Activated CD8-positive, alpha-beta memory T cell treated with anti-CD3 and anti-CD28 coated beads for 1 hour (primary cell): ENCODE measurements around the gene DBF4B.

Source experiments
- DNase-seq, 2 donors: peaks; one replicate each; pipeline ENCODE4 v3.0.0-alpha.2; 2020; ENCODE audit warnings: low read depth in 1 of 2; ENCODE audit errors: extremely low read depth in 1 of 2

The DBF4B gene

DNA sequence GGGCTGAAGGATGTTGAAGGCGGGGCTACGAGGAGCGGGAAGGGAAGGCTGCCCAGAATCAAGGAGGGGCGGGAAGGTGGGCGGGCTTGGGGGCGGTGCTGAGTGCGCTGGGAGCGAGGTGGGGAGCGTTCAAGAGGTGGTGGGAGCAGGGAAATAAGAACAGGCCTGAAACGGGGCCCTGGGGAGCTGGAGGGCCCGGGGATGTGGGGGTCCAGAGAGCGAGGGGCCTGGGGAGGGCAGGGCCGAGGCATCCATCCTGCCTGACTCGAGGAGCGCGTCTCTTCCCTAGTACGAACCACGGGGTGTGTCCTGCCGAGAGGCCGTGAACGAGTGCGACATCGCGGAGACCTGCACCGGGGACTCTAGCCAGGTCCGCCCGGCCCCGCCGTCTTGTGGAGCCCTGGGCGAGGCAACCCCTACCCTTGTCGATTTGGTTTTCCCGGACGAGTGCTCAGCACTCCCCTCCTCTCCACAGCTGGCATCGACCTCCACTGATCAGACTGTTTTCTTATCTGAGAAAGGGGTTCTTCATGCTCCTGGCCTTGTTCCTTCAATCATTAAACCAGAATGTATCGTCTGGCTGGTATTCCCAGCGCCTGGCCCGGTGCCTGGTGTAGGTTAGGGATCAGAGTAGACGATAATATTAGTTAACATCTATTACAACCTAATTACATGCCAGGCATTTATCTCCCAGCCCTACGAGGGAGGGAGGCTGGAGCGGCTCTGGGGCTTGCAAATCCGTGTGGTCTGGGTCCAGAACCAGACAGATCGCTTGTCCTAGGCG lies 67.6 kb downstream of the DBF4B start:
- no peak for DNase-seq

DNA sequence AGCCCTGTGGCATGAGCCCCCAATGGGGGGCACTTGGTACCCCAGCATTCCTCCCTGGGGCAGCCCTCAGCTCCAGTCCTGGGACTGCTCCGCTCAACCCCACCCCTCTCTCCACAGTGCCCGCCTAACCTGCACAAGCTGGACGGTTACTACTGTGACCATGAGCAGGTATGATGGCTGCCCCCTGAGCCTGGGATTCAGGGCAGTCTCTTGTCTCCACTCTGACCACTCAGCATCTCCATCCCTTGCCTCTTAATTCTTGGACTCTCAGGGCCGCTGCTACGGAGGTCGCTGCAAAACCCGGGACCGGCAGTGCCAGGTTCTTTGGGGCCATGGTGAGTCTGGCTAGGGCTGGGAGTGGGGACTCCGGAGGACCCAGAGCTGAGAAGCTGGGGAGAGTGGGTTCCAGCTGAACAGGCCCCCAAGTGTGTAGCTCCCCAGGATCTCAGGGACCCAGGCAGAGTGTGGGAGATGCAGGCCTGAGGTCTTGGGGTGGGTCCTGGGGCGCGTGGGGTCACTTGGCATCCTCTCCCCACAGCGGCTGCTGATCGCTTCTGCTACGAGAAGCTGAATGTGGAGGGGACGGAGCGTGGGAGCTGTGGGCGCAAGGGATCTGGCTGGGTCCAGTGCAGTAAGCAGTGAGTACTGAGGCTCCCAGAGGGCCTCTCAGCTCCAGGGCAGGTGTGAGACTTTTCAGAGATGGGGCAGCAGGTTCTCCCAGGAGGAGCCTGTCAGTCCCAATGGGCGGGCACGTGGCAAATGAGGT lies 68.3 kb downstream of the DBF4B start:
- no peak for DNase-seq

DNA sequence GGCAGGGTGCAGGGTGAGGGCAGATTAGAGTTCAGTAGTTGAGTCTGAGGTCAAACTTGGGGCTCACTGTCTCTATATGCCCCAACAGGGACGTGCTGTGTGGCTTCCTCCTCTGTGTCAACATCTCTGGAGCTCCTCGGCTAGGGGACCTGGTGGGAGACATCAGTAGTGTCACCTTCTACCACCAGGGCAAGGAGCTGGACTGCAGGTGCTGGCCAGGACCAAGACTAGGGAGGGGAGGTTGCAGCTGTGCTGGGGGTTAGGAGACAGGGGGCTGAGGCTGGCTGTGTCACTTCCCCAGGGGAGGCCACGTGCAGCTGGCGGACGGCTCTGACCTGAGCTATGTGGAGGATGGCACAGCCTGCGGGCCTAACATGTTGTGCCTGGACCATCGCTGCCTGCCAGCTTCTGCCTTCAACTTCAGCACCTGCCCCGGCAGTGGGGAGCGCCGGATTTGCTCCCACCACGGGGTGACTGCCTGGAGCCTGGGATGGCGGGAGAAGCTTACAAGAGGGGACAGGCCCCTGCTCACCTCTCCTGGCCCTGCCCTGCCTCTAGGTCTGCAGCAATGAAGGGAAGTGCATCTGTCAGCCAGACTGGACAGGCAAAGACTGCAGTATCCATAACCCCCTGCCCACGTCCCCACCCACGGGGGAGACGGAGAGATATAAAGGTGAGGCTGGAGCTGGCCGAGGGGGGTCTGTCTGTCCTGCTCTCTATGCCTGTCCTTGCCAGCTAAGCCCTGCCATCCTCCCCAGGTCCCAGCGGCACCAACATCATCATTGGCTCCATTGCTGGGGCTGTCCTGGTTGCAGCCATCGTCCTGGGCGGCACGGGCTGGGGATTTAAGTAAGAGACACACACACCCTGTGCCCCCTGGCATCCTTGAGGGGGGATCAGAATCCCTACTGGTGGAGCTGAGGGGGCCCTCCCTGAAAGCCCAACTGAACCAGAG lies 69.2 kb downstream of the DBF4B start:
- no peak for DNase-seq

DNA sequence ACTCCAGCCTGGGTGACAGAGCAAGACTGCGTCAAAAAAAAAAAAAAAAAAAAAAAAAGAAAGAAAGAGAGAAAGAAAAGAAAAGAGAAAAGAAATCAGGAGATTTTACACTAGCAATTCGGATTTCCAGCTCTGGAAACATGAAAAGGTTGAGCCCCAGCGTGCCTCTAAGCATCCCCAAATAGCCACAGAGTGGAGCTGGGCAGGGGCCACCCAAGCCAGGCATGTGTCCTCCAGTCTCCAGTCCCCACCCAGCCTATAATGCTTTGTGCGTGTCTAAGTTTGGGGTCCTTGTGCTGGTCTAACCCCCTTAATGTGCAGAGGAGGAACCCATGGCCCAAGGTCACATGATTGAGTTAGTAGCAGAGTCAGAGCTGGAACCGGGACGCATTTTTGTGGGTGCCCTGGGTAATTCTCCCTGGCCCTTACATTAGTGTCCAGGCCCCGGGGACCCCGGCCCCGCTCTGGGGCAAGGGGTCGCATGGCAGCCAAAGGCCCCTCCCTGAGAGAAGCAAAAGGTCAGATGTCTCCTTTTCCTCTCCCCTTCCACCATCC lies 70.3 kb downstream of the DBF4B start:
- no peak for DNase-seq

DNA sequence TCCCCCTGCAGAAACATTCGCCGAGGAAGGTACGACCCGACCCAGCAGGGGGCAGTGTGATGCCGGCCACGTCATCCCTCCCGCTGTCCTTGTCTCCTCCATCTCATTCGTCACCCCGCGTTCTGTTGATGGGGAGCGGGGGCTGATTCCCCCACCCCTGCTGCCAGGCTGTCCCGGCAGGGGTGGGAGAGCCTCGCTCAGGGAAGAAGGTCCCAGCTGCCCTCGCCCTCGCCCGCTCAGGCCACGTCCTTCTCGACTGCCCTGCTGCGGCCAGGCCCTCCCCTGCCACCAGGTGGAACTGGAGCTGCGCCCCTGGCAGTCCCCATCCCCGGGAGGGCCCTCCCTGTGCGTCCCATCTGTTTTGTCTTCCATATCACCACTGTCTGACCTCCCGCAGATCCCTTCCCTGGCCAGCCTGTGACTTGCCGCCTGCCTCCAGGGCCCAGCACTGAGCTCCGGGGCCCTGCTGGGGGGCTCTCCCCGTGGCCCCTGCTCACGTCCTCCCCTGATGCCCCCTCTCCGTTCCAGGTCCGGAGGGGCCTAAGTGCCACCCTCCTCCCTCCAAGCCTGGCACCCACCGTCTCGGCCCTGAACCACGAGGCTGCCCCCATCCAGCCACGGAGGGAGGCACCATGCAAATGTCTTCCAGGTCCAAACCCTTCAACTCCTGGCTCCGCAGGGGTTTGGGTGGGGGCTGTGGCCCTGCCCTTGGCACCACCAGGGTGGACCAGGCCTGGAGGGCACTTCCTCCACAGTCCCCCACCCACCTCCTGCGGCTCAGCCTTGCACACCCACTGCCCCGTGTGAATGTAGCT lies 71.0 kb downstream of the DBF4B start:
- DNase-seq, result peak; percentile 46 to 74

DNA sequence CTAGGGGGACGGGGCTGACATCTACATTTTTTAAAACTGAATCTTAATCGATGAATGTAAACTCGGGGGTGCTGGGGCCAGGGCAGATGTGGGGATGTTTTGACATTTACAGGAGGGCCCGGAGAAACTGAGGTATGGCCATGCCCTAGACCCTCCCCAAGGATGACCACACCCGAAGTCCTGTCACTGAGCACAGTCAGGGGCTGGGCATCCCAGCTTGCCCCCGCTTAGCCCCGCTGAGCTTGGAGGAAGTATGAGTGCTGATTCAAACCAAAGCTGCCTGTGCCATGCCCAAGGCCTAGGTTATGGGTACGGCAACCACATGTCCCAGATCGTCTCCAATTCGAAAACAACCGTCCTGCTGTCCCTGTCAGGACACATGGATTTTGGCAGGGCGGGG lies 71.7 kb downstream of the DBF4B start:
- no peak for DNase-seq

DNA sequence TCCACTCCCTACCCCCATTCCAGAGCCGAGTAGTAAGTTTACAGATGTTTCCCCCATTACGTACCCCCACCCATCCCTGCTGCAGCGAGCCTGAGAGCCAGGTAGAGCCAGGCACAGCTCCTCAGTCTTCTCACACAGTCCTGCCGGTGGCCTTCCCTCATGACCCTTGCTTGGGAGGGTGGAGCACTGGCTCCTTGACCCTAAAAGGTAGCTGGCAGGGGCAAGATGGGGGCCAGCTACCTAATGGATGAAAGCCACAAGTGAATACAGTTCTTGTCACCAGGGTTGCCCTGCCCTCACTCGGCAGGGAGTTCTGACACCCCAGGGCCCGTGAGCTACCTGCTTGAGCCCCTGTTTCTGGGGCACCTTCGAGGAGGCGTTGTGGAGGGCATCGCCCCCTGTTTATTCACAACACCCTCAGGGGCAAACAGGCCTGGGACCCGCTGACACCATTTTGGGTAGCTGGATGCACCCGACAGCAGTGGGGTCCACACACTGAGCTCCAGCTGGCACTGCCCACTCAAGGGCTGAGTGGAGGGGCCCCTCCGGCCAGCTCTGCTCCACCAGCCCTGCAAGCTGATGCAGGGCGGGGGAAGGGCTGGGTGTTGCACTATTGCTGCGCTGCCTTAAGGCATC lies 72.5 kb downstream of the DBF4B start:
- DNase-seq, result no peak

DNA sequence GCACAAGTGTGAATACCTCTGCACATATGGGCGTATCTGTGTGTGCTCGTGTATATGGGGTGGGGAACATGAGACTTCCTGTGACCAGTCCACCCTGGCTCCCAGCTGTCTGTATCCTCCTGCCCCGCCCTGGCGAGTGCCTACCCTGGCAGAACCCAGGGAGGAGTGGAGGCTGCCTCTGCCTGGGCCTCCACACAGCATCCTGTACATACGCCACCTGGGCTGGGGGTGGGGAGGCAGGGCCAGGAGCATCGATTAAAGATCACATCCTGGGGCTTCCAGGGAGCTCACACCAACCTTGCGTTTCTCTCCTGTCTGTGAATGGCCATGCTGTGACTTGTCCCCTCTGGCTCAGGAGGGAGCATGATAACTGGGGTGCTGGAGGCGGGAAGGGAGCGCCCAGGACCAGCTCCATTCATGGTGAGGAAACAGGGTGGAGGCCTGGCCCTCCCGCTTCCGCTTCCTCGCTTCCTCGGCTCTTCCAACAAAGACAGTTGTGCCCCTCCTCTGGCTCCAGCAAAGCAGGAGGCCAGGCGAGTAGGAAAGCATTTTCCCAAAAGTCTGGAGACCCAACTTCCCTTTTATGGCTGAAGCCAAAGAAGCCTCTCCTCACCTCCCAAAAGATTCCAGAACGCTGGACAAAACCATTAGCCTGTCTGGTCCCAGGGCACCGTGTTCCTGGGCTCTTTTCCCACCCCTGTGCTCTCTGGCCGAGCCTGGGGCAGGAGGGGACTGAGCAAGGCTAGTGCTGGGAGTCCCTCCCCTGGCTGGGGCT lies 73.3 kb downstream of the DBF4B start:
- no peak for DNase-seq

DNA sequence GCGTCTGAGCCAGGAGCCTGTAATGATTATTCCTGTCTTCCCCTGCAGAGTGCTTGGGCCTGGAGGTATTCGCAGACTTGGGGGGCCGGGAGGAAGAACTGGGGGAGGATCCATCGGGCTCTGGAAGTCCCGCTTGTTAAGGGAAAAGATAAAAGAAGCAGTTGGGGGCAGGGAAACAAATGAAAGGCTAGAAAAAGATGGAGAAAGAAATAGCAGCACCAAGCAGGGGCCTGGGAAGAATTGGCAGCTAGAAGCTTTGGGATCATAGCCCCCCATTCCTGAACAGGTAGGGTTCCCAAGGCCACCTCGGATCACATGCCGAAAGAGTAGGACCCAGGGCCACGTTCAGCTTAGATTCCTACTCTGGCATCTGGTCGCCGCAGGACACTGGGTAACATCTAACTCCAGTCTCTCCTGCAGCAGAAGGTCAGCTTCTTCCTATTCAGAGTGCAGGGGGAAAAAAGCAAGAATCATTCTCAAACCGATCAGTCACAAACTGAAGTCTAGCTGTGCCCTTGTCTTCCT lies 73.9 kb downstream of the DBF4B start:
- DNase-seq, result no peak

DNA sequence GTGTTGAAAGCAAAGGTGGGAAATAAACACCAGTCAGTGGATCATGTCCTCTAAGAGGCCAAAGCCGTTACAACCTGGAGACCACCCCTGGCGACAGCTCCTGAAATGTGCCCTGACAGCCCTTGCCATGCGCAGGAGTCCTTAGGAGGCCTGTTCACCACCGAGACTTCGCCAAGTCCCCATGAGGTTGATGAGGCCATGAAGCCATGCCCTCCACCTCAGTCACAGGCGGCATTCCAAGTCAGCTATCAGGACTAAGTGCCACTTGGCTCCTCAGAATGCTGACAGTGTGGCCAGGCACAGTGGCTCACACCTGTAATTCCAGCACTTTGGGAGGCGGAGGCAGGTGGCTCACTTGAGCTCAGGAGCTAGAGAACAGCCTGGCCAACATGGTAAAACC lies 77.5 kb downstream of the DBF4B start:
- DNase-seq, result no peak

DNA sequence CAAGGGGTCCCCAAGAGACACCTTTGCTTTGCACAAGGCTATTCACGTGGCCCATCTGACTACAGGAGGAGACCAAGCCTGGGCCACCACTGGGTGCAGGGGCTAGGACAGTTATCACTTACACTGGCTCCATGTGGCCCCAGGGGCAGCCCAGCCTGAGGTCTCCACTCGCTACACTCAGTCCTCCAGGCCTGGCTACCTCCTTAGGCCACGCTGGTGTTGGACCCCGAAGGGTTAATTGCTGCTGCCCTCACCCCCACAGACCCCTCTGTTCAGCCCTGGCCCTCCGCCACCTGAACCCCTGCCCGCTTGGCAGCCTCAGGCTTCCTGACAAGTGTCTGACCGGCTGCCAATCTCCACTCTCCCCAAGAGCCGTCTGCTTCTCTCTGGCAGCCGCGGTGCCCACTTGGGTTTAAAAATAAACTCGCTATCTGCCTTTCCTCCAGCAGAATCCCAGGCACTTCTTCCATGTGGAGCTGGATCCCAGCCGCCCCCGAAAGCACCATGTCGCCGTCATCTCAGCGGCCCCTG lies 78.2 kb downstream of the DBF4B start:
- no peak for DNase-seq

DNA sequence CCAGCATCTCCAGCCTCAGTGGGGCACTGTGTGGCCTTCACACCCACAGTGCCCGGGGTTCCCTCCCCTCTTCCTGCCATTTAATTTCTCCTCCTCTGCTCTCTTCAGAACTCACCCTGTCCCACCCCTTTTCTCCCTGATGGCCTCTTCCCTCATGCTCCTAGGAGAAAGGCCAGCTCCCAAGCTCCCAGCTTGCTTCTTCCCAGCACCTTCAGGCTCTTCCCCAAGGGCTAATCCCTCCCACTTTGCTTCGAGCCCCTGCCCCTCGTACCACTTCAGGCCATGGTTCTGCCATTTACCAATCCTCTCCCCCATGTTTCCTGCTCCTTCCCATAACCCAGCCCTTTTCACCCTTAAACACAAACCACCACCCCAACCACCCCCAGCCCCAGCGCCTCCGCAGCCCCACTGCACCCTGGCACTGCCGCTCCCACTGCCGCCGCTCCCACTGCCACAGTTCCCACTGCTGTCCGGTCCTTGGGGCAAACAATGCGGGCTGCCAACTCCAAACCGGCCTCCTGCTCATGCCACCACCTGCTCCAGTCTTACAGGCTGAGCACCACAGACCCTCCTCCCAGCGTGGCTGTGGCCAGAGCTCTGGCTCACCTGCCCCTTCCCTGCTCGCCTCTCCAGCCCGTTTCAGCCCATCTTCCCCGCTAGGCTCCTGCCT lies 78.9 kb downstream of the DBF4B start:
- no peak for DNase-seq

DNA sequence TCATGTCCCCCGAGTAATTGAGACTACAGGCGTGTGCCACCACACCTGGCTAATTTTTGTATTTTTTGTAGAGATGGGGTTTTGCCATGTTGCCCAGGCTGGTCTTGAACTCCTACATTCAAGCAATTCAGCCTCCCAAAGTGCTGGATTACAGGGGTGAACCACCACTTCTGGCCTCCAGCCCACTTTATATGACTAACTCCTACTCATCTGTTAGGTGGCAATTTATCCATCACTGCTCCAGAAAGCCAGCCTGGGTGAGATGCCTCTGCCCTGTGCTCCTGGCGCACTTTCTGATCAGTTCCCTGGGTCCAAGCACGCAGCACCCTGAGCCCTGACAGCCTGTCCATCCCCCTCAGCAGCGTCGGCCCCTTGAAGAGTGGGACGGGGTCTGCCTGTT lies 79.7 kb downstream of the DBF4B start:
- DNase-seq, result no peak

DNA sequence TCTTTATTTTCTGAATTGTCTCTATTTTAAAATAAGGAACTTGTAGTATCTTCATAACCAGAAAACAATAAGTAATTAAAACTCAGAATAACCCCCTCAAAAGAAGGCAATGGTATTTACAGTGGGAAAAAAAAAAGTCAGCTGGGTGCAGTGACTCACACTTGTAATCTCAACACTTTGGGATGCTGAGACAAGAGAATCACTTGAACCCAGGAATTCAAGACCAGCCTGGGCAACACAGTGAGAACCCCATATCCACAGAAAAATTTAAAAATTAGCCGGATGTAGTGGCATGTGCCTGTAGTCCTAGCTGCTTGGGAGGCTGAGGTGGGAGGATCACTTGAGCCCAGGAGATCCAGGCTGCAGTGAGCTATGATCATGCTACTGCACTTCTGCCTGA lies 83.8 kb downstream of the DBF4B start:
- no peak for DNase-seq

DNA sequence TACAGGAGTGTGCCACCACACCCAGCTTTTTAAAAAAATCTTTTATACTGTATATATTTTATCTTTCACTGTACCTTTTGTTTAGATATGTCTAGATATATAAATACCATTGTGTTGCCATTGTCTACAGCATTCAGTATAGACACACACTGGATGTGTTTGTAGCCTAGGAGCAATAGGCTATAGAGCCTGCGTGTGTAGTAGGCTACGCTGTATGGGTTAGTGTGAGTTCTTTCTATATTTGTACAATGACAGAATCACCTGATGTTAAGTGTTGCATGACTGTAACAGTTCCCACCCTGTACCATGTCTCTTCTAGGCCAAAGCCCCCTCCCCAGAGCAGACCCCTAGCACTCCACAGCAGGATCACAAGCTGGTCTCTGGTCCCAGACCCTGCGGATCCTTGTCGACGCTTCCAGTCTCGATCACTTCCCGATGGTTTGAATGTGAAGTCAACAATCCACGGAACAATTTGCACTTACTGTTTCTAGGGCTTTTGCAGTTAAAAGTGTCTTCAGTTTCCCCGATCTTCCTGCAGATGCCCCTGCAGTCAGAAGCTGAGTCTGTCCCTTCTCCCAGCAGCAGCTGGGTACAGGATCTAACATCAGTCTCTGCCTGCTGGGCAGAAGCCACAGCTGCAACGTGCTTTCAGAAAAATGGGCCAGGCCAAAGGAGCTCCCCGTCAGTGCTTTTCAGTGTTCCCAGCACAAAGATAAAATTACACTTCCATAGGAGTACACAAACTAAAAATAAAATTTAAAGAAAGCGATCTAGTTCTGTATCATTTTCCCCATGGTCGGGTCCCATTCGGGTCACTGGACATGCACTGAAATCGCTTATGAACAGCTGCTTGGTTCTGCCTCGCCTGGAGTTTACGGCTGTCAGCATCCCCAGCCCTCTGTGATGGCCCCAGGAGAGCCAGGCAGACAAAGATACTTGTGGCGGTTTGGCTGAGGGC lies 85.7 kb downstream of the DBF4B start:
- no peak for DNase-seq

DNA sequence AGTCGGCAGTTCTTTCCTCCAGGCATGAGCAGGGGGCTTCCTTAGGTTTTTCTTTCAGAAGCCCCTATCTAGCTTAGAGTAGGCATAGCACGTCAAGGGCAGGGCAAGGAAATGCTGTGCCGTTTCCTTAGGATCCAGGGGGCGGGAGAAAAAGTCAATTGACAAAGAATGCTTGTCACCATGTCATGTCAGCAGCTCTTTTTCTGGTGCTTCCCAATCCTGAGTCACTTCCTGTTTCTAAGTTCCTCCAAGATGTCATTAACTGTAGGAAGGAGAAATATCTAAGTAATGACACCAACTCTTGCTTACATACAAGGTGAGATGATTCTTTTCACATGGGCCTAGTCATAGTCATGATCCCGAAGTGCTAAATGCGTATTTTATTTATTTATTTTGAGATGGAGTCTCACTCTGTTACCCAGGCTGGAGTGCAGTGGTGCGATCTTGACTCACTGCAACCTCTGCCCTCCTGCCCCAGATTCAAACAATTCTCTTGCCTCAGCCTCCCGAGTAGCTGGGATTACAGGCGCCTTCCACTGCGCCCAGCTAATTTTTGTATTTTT lies 86.5 kb downstream of the DBF4B start:
- DNase-seq, result no peak
